NCI-H510A treated with DMSO at 0.1 percent for 48 hours (cell line): ENCODE data around the gene OR8H2.
"Not testable (repeated sequence)": the region's sequence is repeated elsewhere in the genome, so short reads cannot be mapped to it uniquely, and the experiment has no call there.

Experiments used
- DNase-seq: peaks from one replicate; lab custom pipeline; 2025; lab: John Stamatoyannopoulos, UW

Gene OR8H2, protein sequence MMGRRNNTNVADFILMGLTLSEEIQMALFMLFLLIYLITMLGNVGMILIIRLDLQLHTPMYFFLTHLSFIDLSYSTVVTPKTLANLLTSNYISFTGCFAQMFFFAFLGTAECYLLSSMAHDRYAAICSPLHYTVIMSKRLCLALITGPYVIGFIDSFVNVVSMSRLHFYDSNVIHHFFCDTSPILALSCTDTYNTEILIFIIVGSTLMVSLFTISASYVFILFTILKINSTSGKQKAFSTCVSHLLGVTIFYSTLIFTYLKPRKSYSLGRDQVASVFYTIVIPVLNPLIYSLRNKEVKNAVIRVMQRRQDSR

DNA sequence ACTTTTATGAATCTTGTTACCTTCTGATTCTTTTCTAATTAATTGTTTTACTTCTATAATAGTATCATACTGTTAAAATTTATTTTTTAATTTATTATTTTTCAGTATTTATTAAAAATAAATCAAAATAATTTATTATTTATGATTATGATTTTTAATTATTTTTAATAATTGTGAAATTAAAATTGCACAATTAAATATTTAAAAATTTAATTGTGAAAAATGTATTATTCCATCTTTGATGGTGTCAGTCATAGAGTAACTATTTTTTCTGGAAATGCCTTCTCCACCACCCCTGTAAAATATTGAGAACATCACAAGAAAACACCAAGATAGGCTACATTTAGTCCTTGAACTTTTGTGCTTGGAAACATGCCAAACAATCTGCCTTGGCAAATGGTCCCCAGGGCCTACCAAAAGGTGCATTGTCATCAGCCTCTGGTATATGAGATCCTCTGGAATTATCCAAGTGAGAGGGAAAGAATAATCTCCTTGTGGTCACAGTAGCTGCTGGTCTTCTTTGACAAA, at the start of gene OR8H2:
Gene OR8H2, plus strand, starts transcription at position 478 of the 528 bp plus-strand sequence. CDS start 1,356 bp downstream, outside the sequence.
- DNase-seq, result no peak

DNA sequence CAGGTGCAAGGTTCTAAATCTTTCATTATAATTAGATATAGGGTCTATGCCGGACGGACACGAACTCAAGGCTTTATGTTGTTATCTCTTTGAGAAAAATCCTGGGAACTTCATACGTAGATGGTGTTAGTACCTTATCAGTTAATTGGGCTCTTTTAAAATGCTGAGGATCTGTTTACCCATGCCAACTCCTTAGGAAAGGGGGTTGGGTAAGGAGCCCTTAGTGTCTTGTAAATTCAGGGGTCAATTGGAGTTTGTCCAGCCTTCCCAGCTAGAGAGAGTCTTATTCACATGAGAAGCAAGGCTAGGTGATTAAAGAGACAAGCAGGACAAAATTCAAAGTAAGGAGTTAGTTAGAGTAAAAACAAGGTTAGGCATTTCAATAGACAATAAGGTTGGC, 47.1 kb upstream of the OR8H2 start:
- DNase-seq, result not testable (repeated sequence)

DNA sequence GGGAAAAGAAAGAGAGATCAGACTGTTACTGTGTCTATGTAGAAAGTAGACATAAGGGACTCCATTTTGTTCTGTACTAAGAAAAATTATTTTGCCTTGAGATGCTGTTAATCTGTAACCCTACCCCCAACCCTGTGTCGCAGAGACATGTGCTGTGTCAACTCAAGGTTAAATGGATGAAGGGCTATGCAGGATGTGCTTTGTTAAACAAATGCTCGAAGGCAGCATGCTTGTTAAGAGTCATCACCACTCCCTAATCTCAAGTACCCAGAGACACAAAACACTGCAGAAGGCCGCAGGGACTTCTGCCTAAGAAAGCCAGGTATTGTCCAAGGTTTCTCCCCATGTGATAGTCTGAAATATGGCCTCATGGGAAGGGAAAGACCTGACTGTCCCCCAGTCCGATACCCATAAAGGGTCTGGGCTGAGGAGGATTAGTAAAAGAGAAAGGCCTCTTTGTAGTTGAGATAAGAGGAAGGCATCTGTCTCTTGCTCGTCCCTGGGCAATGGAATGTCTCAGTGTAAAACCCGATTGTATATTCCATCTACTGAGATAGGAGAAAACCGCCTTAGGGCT, 45.7 kb upstream of the OR8H2 start:
- DNase-seq, result not testable (repeated sequence)

DNA sequence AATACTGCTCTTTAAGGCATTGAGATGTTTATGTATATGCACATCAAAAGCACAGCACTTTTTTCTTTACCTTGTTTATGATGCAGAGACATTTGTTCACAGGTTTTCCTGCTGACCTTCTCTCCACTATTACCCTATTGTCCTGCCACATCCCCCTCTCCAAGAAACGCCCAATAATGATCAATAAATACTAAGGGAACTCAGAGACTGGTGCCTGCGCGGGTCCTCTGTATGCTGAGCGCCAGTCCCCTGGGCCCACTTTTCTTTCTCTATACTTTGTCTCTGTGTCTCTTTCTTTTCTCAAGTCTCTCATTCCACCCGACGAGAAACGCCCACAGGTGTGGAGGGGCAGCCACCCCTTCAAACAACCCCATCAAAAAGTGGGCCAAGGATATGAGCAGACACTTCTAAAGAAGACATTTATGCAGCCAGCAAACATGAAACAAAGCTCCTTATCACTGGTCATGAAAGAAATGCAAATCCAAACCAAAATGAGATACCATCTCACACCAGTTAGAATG, 45.2 kb upstream of the OR8H2 start:
- not testable (repeated sequence) for DNase-seq

DNA sequence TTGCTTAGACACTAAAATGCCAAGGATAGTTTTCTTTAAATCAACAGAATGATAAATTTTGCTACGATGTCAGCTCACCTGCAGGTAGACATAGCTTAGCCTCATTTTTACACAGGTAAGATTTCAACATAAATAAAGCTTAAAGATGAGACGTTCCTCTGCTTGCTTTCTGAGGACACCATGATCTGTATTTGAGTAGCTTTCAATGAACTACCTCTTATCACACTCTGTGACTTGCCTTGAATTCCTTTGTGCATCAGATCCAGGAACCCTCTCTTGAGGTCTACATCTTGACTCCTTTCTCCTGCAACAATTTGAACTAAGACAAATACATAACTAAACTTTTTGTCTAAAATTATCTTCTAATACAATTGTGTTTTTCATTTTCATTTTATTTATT, 36.5 kb upstream of the OR8H2 start:
- DNase-seq, result no peak

DNA sequence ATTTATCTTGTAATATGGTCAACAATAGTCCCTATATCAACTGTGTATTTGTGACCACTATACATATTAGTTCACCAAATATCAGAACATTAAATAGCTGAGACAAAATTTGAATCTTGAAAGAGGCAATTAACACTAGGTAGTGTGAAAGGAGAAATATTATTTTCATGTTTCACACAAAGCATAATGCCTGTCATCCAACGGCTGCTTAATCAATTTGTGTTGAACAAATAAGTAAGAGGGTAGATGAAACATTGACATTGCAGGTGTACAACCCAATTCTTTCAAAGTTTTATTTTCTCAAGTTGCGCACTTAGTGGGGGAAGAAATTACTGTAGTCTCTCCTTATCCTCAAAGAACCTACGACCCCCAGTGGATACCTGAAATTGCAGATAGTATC, 13.8 kb upstream of the OR8H2 start:
- no peak for DNase-seq

DNA sequence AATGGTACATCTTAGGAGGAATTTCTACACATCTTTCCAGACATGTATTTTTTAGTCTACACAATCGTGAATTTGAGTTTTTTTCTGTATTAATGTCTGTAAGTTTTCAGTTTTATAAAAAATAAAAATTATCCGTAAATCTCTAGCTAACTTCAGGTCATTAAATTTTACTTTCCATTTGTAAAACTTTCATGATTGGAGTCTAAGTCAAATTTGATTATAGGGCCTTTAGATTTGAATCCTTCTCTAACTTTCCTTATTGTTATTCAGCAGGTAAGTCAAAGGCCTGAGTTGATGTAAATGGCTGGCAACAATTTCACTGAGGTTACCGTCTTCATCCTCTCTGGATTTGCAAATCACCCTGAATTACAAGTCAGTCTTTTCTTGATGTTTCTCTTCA, 10.5 kb upstream of the OR8H2 start, which contains the start of gene OR8I2:
Gene OR8I2, plus strand, starts transcription at position 301 of the 400 bp plus-strand sequence. Its CDS starts 0 bp downstream, at position 301.
- DNase-seq, result no peak

DNA sequence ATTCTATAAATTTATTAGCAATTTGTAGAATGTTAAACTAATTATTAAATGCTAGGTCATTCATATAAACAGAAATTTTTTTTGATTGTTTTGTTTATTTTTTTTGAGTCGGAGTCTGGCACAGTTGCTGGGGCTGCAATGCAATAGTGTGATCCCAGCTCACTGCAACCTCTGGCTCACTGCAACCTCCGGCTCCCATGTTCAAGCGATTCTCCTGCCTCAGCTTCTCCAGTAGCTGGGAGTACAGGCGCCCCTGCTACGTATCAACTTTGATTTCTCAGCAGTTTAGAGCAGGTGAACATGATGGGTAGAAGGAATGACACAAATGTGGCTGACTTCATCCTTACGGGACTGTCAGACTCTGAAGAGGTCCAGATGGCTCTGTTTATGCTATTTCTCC, 18.6 kb downstream of the OR8H2 start, which contains the start of gene OR8H3:
Gene OR8H3, plus strand, starts transcription at position 301 of the 400 bp plus-strand sequence. Its CDS starts 0 bp downstream, at position 301.
- no peak for DNase-seq

DNA sequence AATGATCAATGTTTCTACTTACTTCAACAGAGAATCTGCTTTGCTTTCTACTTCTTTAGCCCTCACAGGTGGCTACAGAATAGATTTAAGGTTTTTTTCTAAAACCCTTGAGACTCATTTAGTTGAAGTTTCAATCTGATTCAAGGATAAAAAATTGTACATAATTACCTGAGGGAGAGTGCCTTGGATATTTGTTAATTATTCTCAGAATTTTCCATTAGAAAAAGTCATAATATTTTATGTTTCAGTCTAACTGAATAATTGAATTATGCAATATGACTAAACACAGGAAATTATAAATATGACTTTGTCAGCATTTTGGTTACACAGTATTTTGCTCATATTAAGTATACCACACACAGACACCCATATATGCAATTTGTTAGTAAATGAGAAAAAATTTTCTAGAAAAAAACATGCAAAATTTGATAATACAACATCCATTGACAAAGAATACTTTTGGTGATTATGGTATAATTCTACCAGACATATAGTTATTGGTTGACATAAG, 36.7 kb downstream of the OR8H2 start, which contains the start of gene OR8J3:
Gene OR8J3, minus strand, starts transcription at position 51 of the 511 bp plus-strand sequence. CDS start 2,483 bp downstream, outside the sequence.
- no peak for DNase-seq

DNA sequence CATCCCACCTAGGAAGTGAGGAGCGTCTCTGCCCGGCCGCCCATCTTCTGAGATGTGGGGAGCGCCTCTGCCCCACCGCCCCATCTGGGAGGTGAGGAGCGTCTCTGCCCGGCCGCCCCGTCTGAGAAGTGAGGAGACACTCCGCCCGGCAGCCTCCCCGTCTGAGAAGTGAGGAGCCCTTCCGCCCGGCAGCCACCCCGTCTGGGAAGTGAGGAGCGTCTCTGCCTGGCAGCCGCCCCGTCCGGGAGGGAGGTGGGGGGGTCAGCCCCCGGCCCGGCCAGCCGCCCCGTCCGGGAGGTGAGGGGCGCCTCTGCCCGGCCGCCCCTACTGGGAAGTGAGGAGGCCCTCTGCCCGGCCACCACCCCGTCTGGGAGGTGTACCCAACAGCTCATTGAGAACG, 40.2 kb downstream of the OR8H2 start:
- DNase-seq, result not testable (repeated sequence)

DNA sequence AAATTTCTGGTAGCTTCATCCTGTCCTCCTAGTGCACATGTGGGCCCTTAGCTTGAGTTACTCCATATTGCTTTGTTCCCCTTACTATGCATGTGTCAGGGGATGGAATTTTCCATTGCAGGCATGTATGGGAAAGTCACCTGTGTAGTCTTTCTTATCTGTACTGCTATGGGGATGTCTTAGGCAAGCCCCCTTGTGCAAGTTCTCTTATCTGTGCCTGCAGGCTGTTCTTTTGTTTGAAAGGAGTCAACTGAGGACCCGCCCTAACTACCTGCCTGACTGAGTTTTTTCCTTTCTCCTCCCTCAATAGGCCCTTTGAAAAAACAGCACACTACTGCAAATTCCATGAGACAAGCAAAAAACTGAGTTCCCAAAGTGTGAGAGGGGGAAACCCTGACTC, 47.9 kb downstream of the OR8H2 start:
- no peak for DNase-seq

DNA sequence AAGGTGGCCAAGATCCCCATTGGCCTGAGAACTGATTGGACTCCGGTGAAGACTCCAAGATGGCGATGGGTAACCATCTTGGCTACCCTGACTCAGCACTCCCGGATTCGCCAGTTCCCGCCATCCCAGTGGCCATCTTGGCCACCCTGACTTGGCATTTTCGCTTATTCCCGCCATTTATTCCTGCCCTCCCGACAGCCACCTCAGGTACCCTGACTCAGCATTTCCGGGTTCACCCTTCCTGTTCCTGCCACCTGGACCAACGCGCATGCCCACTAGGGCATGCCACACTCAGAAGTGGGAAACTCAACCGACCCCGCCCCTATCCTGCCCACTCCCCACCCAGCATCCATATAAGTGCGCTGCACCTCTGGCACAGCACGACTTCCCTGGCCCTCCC, 48.8 kb downstream of the OR8H2 start:
- DNase-seq, result no peak
